Transverse colon (tissue), 3 donors: ENCODE results near the gene CTDP1.

ENCODE experiments used
- CTCF ChIP-seq, 5 experiments: fragments of 200-600 bp in 3 of 5; fragments of 450-650 bp in 2 of 5; sonication (generic) in 3 of 5; IDR thresholded peaks; 1 replicate in 2 of 5; 2 replicates in 3 of 5; pipeline ENCODE4 v1.5.1; 2016 to 2017; ENCODE audit warnings: antibody characterized with exemption in 5 of 5, inconsistent platforms in 3 of 5, mild to moderate bottlenecking in 2 of 5, moderate library complexity in 1 of 5
- EP300 ChIP-seq: sonication (generic); formaldehyde crosslinking; IDR thresholded peaks from one replicate; pipeline ENCODE4 v1.6.1; 2017; ENCODE audit warnings: antibody characterized with exemption, low read depth

GRCh38 chr18:79631761-79632446, 47.7 kb upstream of the CTDP1 start:
- no peak for TF ChIP-seq CTCF (IDR thresholded peaks at IDR 0.05)
- no peak for TF ChIP-seq EP300
